ENCODE results near the gene TNNT3.

- TF ChIP-seq EZH2 (IDR thresholded peaks at IDR 0.05; ENCODE audit: insufficient read depth, poor library complexity, severe bottlenecking) (no peak), EZH2phosphoT487 (IDR thresholded peaks at IDR 0.05; ENCODE audit: insufficient read depth, low read depth) (no peak)
Observed at GRCh38 chr11:1969035-1969434, 49.5 kb downstream of the TNNT3 start.
